Mucosa of stomach (tissue), 1 donor: Measurements from ENCODE around the gene SUDS3.

Experiments
- H3K27me3 ChIP-seq: one replicate; pipeline ENCODE4 v1.7.0; 2013; ENCODE audit warnings: mild to moderate bottlenecking, low read length; ENCODE audit not compliant: control insufficient read depth, insufficient read depth
- H3K36me3 ChIP-seq: one replicate; pipeline ENCODE4 v1.7.0; 2013; ENCODE audit warnings: low read length; ENCODE audit not compliant: control insufficient read depth, insufficient read depth
- H3K4me1 ChIP-seq: one replicate; pipeline ENCODE4 v1.7.0; 2013; ENCODE audit warnings: mild to moderate bottlenecking, low read length; ENCODE audit not compliant: control insufficient read depth, insufficient read depth
- H3K4me3 ChIP-seq: one replicate; pipeline ENCODE4 v1.7.0; 2013; ENCODE audit warnings: low read length
- H3K9ac ChIP-seq: one replicate; pipeline ENCODE4 v1.7.0; 2013; ENCODE audit warnings: mild to moderate bottlenecking, low read length, moderate library complexity
- H3K9me3 ChIP-seq: one replicate; pipeline ENCODE4 v1.7.0; 2013; ENCODE audit warnings: mild to moderate bottlenecking, low read length, moderate library complexity; ENCODE audit not compliant: control insufficient read depth
- donor health status: Pancreatic carcinoma.

The SUDS3 gene

GRCh38 chr12:118376089-118377020 lies at the start of gene SUDS3:
TSS of gene SUDS3 (plus strand) at chr12:118376555. CDS start at chr12:118376692, 137 bp downstream.
- H3K27me3 ChIP-seq = no peaks in the 10 kb centered on the region
- H3K9ac ChIP-seq = peak within 1 kb of the TSS; percentile 81
- peaks cover 24% of the 10 kb centered on the region for H3K4me1 ChIP-seq
- H3K9me3 ChIP-seq = no peaks in the 10 kb centered on the region
- H3K4me3 ChIP-seq = peak within 1 kb of the TSS; percentile 81
- H3K36me3 ChIP-seq = no peaks in the 10 kb centered on the region

- Histone ChIP-seq H3K4me1 (peaks cover 12% of the 10 kb centered on the region), H3K9ac (no peak overlapping the region), H3K9me3 (no peaks in the 10 kb centered on the region), H3K4me3 (no peak overlapping the region), H3K36me3 (no peaks in the 10 kb centered on the region), H3K27me3 (no peaks in the 10 kb centered on the region)
Measured at GRCh38 chr12:118326991-118327390, 49.4 kb upstream of the SUDS3 start.

GRCh38 chr12:118327391-118327790 lies 49.0 kb upstream of the SUDS3 start:
- H3K36me3 ChIP-seq = no peaks in the 10 kb centered on the region
- no peaks in the 10 kb centered on the region for H3K27me3 ChIP-seq
- no peaks in the 10 kb centered on the region for H3K9me3 ChIP-seq
- peaks cover 12% of the 10 kb centered on the region for H3K4me1 ChIP-seq
- H3K4me3 ChIP-seq = no peak overlapping the region
- H3K9ac ChIP-seq = no peak overlapping the region

- Histone ChIP-seq H3K9me3 (no peaks in the 10 kb centered on the region), H3K36me3 (no peaks in the 10 kb centered on the region), H3K9ac (peak overlapping the region; percentile 4), H3K4me1 (peaks cover 12% of the 10 kb centered on the region), H3K27me3 (no peaks in the 10 kb centered on the region), H3K4me3 (no peak overlapping the region)
Measured at GRCh38 chr12:118328486-118329330, 47.6 kb upstream of the SUDS3 start.

GRCh38 chr12:118330421-118331018 lies 45.8 kb upstream of the SUDS3 start:
- peaks cover 12% of the 10 kb centered on the region for H3K4me1 ChIP-seq
- no peak overlapping the region for H3K4me3 ChIP-seq
- H3K9me3 ChIP-seq = no peaks in the 10 kb centered on the region
- no peaks in the 10 kb centered on the region for H3K27me3 ChIP-seq
- H3K9ac ChIP-seq = no peak overlapping the region
- H3K36me3 ChIP-seq = no peaks in the 10 kb centered on the region

GRCh38 chr12:118332511-118332910 lies 43.8 kb upstream of the SUDS3 start:
- H3K36me3 ChIP-seq = no peaks in the 10 kb centered on the region
- H3K9me3 ChIP-seq = no peaks in the 10 kb centered on the region
- H3K27me3 ChIP-seq = no peaks in the 10 kb centered on the region
- no peak overlapping the region for H3K9ac ChIP-seq
- no peak overlapping the region for H3K4me3 ChIP-seq
- H3K4me1 ChIP-seq = peaks cover 12% of the 10 kb centered on the region

GRCh38 chr12:118334241-118334640 lies 42.1 kb upstream of the SUDS3 start:
- Histone ChIP-seq H3K4me1 (peaks cover 12% of the 10 kb centered on the region), H3K9me3 (no peaks in the 10 kb centered on the region), H3K9ac (no peak overlapping the region), H3K4me3 (no peak overlapping the region), H3K27me3 (no peaks in the 10 kb centered on the region), H3K36me3 (no peaks in the 10 kb centered on the region)

- no peak overlapping the region for H3K9ac ChIP-seq
- H3K9me3 ChIP-seq = no peaks in the 10 kb centered on the region
- no peaks in the 10 kb centered on the region for H3K36me3 ChIP-seq
- H3K4me3 ChIP-seq = no peak overlapping the region
- H3K4me1 ChIP-seq = peaks cover 15% of the 10 kb centered on the region
- H3K27me3 ChIP-seq = no peaks in the 10 kb centered on the region
Measured at GRCh38 chr12:118334939-118335567, 41.3 kb upstream of the SUDS3 start.

GRCh38 chr12:118336123-118336522 lies 40.2 kb upstream of the SUDS3 start:
- Histone ChIP-seq H3K4me1 (peaks cover 8% of the 10 kb centered on the region), H3K9me3 (no peaks in the 10 kb centered on the region), H3K9ac (no peak overlapping the region), H3K27me3 (no peaks in the 10 kb centered on the region), H3K4me3 (no peak overlapping the region), H3K36me3 (no peaks in the 10 kb centered on the region)

GRCh38 chr12:118337194-118337838 lies 39.0 kb upstream of the SUDS3 start:
- no peaks in the 10 kb centered on the region for H3K9me3 ChIP-seq
- H3K4me1 ChIP-seq = peaks cover 15% of the 10 kb centered on the region
- no peaks in the 10 kb centered on the region for H3K27me3 ChIP-seq
- no peaks in the 10 kb centered on the region for H3K36me3 ChIP-seq
- H3K9ac ChIP-seq = no peak overlapping the region
- H3K4me3 ChIP-seq = no peak overlapping the region

- Histone ChIP-seq H3K36me3 (no peaks in the 10 kb centered on the region), H3K4me3 (no peak overlapping the region), H3K27me3 (no peaks in the 10 kb centered on the region), H3K9me3 (no peaks in the 10 kb centered on the region), H3K9ac (no peak overlapping the region), H3K4me1 (peaks cover 19% of the 10 kb centered on the region)
Measured at GRCh38 chr12:118342090-118342489, 34.3 kb upstream of the SUDS3 start.
